Stimulated activated CD8-positive, alpha-beta memory T cell treated with anti-CD3 and anti-CD28 coated beads, Interleukin-15, amount 100 ng/mL, for 4 hours (primary cell): ENCODE measurements around the gene TMEM92.

ENCODE experiments used
- DNase-seq, 2 donors: peaks; one replicate each; pipeline ENCODE4 v3.0.0-alpha.2; 2020; ENCODE audit warnings: low read depth in 2 of 2

TMEM92 gene

DNA sequence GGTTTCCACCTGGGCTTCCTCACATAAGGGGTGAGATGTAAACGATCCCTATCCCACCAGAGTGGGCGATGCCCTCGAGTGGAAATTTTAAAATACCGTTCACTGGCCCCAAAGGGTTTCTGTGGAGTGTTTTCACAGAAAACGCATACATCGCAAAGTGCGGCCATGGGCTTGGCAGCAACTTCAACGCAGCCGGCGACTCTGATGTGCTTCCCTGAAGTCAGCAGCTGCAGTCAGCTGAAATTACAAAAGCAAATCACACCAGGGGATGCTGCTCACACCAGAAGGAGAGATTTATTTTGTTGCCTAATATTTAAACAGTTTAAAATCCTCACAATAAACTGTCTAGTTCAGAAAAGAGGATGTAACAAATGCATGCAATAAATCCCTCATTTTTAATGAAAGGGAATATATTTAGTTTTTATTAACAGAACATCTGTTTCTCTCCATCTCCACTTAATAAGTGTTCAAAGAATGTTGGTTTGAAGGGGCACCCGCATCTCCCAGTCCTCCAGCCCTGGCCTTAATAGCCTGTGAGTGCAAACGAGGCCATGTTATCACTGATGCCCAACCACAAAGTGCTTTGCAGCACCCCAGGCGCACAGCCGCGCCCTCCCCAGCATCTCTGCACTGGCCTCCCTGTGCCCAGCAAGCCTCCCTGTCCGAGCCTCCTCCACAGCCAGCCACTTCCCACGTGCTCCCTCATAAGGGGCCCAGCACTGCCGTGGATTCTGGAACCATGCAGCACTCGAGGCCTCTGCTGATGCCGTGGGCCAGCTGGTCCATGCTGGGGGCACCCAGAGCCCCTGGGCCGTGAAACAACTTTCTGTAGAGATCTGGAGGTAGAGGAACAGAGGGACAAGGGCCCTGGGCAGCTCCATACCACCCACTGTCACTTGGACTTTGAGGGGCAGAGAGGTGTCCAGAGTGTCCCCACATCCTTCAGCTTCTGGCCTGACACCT lies 54.4 kb downstream of the TMEM92 start:
- DNase-seq: no peak

DNA sequence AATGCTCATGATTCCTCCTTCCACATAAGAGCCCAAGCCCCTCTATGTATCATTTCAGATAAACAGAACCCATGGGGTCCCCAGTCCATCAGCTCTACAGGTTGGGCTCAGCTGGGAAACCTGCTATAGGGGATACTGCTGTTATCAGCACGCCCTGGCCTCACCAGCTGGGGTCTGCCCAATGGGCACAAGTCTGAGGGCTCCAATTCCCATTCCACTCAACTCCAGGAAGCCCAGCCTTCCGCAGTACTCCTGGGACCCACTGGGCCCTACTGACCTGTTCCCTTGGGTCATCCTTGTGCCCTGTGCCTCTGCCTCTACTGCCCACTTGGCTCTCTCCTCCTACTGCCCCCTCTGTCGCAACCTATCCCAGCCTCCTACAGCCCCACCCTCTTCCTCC lies 55.5 kb downstream of the TMEM92 start:
- no peak for DNase-seq

GRCh38 chr17:50330151-50330775 lies 56.0 kb downstream of the TMEM92 start:
- DNase-seq: no peak
